HEK293 (cell line): ENCODE measurements around the gene GAST.

Source experiments
- CTCF ChIA-PET: fragments of 350-600 bp; formaldehyde crosslinking; extraction: SDS; loops from one replicate; lab custom pipeline; 2021; ENCODE audit warnings: antibody characterized with exemption; lab: Yijun Ruan, JAX
- POLR2A ChIA-PET: fragments of 300-600 bp; formaldehyde crosslinking; extraction: SDS; loops from one replicate; lab custom pipeline; 2020; ENCODE audit warnings: antibody characterized with exemption, inconsistent platforms; lab: Yijun Ruan, JAX
- H3K27ac ChIP-seq: fragments of 200-500 bp; sonication (Bioruptor generic); 2 replicates; pipeline ENCODE4 v1.5.1; 2014; ENCODE audit warnings: low read depth, low read length, control low read depth, inconsistent platforms; ENCODE audit errors: extremely low read depth
- H3K36me3 ChIP-seq, 2 experiments: fragments of 200-500 bp in 1 of 2; sonication (Bioruptor generic) in 1 of 2; 1 replicate in 1 of 2; 2 replicates in 1 of 2; pipeline ENCODE4 v1.5.1; 2014 to 2017; ENCODE audit warnings: inconsistent platforms in 2 of 2, low read length in 2 of 2; ENCODE audit not compliant: control insufficient read depth in 2 of 2, insufficient read depth in 1 of 2
- H3K4me1 ChIP-seq: fragments of 200-500 bp; sonication (Bioruptor generic); 2 replicates; pipeline ENCODE4 v1.5.1; 2014; ENCODE audit warnings: mild to moderate bottlenecking, low read length, inconsistent platforms; ENCODE audit not compliant: control insufficient read depth, insufficient read depth
- H3K4me3 ChIP-seq: 2 replicates; pipeline ENCODE4 v1.5.1; 2011; ENCODE audit warnings: low read depth, mild to moderate bottlenecking, control low read depth, low read length, moderate library complexity
- H3K9me3 ChIP-seq: fragments of 200-500 bp; sonication (Bioruptor generic); 2 replicates; pipeline ENCODE4 v1.5.1; 2014; ENCODE audit warnings: low read depth, low read length, inconsistent platforms; ENCODE audit not compliant: control insufficient read depth, insufficient read depth
- MZF1 ChIP-seq: fragments of 450-650 bp; formaldehyde crosslinking; IDR thresholded peaks from 2 replicates; pipeline ENCODE4 v1.5.1; 2017; ENCODE audit warnings: missing biosample characterization, missing genetic modification characterization, borderline replicate concordance
- SCRT2 ChIP-seq: fragments of 450-650 bp; formaldehyde crosslinking; IDR thresholded peaks from 2 replicates; pipeline ENCODE4 v1.5.1; 2016; ENCODE audit warnings: missing biosample characterization, missing genetic modification characterization
- SETDB1 ChIP-seq: IDR thresholded peaks from one replicate; pipeline ENCODE4 v1.6.1; 2017; ENCODE audit warnings: mild to moderate bottlenecking, low read length, moderate library complexity, mixed read lengths; ENCODE audit not compliant: insufficient read length
- SP3 ChIP-seq: fragments of 450-650 bp; formaldehyde crosslinking; IDR thresholded peaks from 2 replicates; pipeline ENCODE4 v1.5.1; 2016; ENCODE audit warnings: missing biosample characterization, missing genetic modification characterization
- ZBTB1 ChIP-seq: fragments of 450-650 bp; formaldehyde crosslinking; IDR thresholded peaks from 2 replicates; pipeline ENCODE4 v1.5.1; 2016; ENCODE audit warnings: missing biosample characterization, missing genetic modification characterization
- ZBTB26 ChIP-seq: fragments of 450-650 bp; formaldehyde crosslinking; optimal IDR thresholded peaks from 2 replicates; pipeline ENCODE3; 2016; ENCODE audit warnings: missing biosample characterization, mild to moderate bottlenecking, missing genetic modification characterization
- ZNF132 ChIP-seq: fragments of 450-650 bp; formaldehyde crosslinking; IDR thresholded peaks from 2 replicates; pipeline ENCODE4 v1.5.1; 2017; ENCODE audit warnings: missing biosample characterization, missing genetic modification characterization, borderline replicate concordance
- ZNF138 ChIP-seq: fragments of 450-650 bp; formaldehyde crosslinking; IDR thresholded peaks from 2 replicates; pipeline ENCODE4 v1.5.1; 2016; ENCODE audit warnings: missing biosample characterization, missing genetic modification characterization, borderline replicate concordance
- ZNF239 ChIP-seq: fragments of 450-650 bp; formaldehyde crosslinking; IDR thresholded peaks from 2 replicates; pipeline ENCODE4 v1.5.1; 2016; ENCODE audit warnings: missing biosample characterization, missing genetic modification characterization
- ZNF473 ChIP-seq: fragments of 450-650 bp; formaldehyde crosslinking; IDR thresholded peaks from 2 replicates; pipeline ENCODE4 v1.5.1; 2017; ENCODE audit warnings: missing biosample characterization, missing genetic modification characterization
- ZNF521 ChIP-seq: fragments of 450-650 bp; formaldehyde crosslinking; IDR thresholded peaks from 2 replicates; pipeline ENCODE4 v1.5.1; 2017; ENCODE audit warnings: missing biosample characterization, mild to moderate bottlenecking, missing genetic modification characterization
- ZNF561 ChIP-seq: fragments of 450-650 bp; IDR thresholded peaks from 2 replicates; pipeline ENCODE4 v1.5.1; 2018; ENCODE audit warnings: missing biosample characterization, missing genetic modification characterization, borderline replicate concordance
- ZNF645 ChIP-seq: fragments of 450-650 bp; formaldehyde crosslinking; IDR thresholded peaks from 2 replicates; pipeline ENCODE4; 2016; ENCODE audit warnings: missing biosample characterization, missing genetic modification characterization
- ZNF654 ChIP-seq: fragments of 450-650 bp; formaldehyde crosslinking; IDR thresholded peaks from 2 replicates; pipeline ENCODE4 v1.5.1; 2016; ENCODE audit warnings: low read depth, missing biosample characterization, missing genetic modification characterization
- ZNF670 ChIP-seq: fragments of 450-650 bp; formaldehyde crosslinking; IDR thresholded peaks from 2 replicates; pipeline ENCODE4 v1.5.1; 2016; ENCODE audit warnings: missing biosample characterization, missing genetic modification characterization, low read depth
- ZNF785 ChIP-seq: fragments of 450-650 bp; formaldehyde crosslinking; IDR thresholded peaks from 2 replicates; pipeline ENCODE4 v1.5.1; 2016; ENCODE audit warnings: missing biosample characterization, missing genetic modification characterization
- ZSCAN23 ChIP-seq: fragments of 450-650 bp; formaldehyde crosslinking; IDR thresholded peaks from 2 replicates; pipeline ENCODE4 v1.5.1; 2016; ENCODE audit warnings: missing biosample characterization, missing genetic modification characterization
- ZXDB ChIP-seq: fragments of 450-650 bp; formaldehyde crosslinking; IDR thresholded peaks from 2 replicates; pipeline ENCODE4 v1.5.1; 2016; ENCODE audit warnings: missing biosample characterization, missing genetic modification characterization
- TF ChIP-seq, protein P1 (sequence below): fragments of 450-650 bp; formaldehyde crosslinking; IDR thresholded peaks from 2 replicates; pipeline ENCODE4 v1.5.1; 2016; ENCODE audit warnings: missing biosample characterization, missing genetic modification characterization
- TF ChIP-seq, protein P2 (sequence below): fragments of 450-650 bp; formaldehyde crosslinking; IDR thresholded peaks from 2 replicates; pipeline ENCODE4 v1.5.1; 2016; ENCODE audit warnings: missing biosample characterization, missing genetic modification characterization
- TF ChIP-seq, protein P3 (sequence below): fragments of 450-650 bp; formaldehyde crosslinking; IDR thresholded peaks from 2 replicates; pipeline ENCODE4 v1.5.1; 2016; ENCODE audit warnings: missing biosample characterization, missing genetic modification characterization

GAST gene

DNA sequence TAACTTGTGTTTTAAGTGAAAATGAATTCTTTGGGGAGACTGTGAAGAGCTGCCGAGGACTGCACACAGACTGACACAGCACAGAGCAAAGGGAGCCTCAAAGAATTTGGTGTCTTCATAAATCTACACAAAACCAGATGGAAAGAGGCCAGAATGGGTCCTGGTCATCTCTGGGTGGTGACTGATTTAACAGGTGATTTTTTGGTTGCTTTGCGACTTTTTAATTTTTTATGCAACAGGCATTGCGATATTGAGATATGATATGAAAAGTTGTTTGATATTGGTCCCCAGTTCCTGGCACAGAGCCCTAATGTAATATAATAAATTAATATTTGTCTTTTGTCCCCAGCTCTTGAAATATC is 36.1 kb upstream of the GAST start:
- CTCF ChIA-PET, result interaction anchor here (0.5 to 9.2 kb wide), 4 partner anchors 9 to 305 kb away, joined by 3 to 126 read pairs (median 4); no protein-coding TSS in a partner anchor
- no peak for TF ChIP-seq ZNF132 (tag by site-specific recombination)
- TF ChIP-seq SCRT2 (tag by site-specific recombination), result peak; percentile 43; the same call in 1 of the 2 replicates
- Histone ChIP-seq H3K36me3 (no peaks in the 10 kb centered on the region), H3K4me1 (no peaks in the 10 kb centered on the region), H3K27ac (no peak overlapping the region), H3K9me3 (no peaks in the 10 kb centered on the region), H3K4me3 (no peak overlapping the region)
- POLR2A ChIA-PET, result no interaction called here

GRCh38 chr17:41678411-41678906 is 33.7 kb upstream of the GAST start:
- Histone ChIP-seq H3K4me3 (no peak overlapping the region), H3K4me1 (no peaks in the 10 kb centered on the region), H3K27ac (no peak overlapping the region), H3K9me3 (no peaks in the 10 kb centered on the region), H3K36me3 (no peaks in the 10 kb centered on the region)
- CTCF ChIA-PET, result interaction anchor here (0.6 to 9.2 kb wide), 12 partner anchors 10 to 1228 kb away, joined by 3 to 126 read pairs (median 3); partner anchors contain the start of gene EIF1
- POLR2A ChIA-PET, result interaction anchor here (0.6 to 3.9 kb wide), 4 partner anchors 11 to 1357 kb away, joined by 3 to 104 read pairs (median 4); partner anchors contain the start of genes DNAJC7 and EIF1
- no peak for TF ChIP-seq ZNF654
- TF ChIP-seq MZF1 (tag by site-specific recombination), result peak; percentile 81; the same call in 1 of the 2 replicates
- TF ChIP-seq ZNF561, result no peak
- no peak for TF ChIP-seq ZNF670 (tag by site-specific recombination)
- no peak for TF ChIP-seq ZNF473
- TF ChIP-seq ZXDB (tag by site-specific recombination), result no peak
- no peak for TF ChIP-seq ZNF239 (tag by site-specific recombination)
- no peak for TF ChIP-seq ZNF785 (tag by site-specific recombination)
- TF ChIP-seq, protein P1, sequence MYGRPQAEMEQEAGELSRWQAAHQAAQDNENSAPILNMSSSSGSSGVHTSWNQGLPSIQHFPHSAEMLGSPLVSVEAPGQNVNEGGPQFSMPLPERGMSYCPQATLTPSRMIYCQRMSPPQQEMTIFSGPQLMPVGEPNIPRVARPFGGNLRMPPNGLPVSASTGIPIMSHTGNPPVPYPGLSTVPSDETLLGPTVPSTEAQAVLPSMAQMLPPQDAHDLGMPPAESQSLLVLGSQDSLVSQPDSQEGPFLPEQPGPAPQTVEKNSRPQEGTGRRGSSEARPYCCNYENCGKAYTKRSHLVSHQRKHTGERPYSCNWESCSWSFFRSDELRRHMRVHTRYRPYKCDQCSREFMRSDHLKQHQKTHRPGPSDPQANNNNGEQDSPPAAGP (tag by site-specific recombination), result no peak
- TF ChIP-seq ZNF521 (tag by site-specific recombination), result no peak
- peak; percentile 90 for TF ChIP-seq SETDB1
- TF ChIP-seq ZNF645 (tag by site-specific recombination), result no peak
- no peak for TF ChIP-seq ZSCAN23
- no peak for TF ChIP-seq ZBTB26

DNA sequence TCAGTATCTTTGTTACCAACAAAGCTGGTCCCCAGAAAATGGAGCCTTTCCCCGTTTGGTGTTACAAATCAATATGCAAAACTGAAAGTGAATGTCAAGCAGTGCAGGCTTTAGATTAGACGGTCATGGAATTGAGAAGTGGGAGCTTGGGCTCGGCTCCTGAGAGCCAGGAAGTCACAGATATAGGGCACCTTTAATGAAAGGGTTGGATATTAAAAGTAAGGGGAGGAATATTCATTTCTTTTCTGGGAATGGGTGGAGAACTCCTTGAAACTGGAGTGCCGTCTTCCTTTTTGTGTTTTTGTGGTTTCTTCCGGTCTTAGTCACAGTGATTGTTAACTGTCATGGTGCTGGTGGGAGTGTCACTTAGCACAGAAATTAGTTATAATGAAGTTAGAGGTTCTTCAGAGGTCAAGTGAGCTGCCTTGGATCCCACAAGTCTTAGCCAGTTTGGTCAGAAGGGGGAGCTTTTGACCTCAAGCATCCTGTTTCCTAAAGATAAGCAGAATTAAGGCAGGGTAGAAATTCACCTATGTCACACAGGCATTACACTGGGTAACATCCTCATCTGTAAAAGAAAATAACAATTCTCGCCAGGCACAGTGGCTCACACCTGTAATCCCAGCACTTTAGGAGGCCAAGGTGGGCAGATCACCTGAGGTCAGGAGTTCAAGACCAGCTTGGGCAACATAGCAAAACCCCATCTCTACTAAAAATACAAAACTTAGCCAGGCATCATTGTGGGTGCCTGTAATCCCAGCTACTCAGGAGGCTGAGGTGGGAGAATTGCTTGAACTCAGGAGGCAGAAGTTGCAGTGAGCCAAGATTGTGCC is 33.0 kb upstream of the GAST start:
- H3K36me3 ChIP-seq, result no peaks in the 10 kb centered on the region
- H3K4me3 ChIP-seq, result no peak overlapping the region
- H3K4me1 ChIP-seq, result no peaks in the 10 kb centered on the region
- no peak overlapping the region for H3K27ac ChIP-seq
- POLR2A ChIA-PET, result interaction anchor here (1.0 to 3.9 kb wide), 3 partner anchors 11 to 338 kb away, joined by 3 to 104 read pairs (median 3); partner anchors contain the start of genes DNAJC7 and EIF1
- H3K9me3 ChIP-seq, result no peaks in the 10 kb centered on the region
- CTCF ChIA-PET, result interaction anchor here (0.6 to 9.2 kb wide), 11 partner anchors 9 to 1229 kb away, joined by 3 to 126 read pairs (median 3); partner anchors contain the start of gene EIF1
- TF ChIP-seq, protein P2, sequence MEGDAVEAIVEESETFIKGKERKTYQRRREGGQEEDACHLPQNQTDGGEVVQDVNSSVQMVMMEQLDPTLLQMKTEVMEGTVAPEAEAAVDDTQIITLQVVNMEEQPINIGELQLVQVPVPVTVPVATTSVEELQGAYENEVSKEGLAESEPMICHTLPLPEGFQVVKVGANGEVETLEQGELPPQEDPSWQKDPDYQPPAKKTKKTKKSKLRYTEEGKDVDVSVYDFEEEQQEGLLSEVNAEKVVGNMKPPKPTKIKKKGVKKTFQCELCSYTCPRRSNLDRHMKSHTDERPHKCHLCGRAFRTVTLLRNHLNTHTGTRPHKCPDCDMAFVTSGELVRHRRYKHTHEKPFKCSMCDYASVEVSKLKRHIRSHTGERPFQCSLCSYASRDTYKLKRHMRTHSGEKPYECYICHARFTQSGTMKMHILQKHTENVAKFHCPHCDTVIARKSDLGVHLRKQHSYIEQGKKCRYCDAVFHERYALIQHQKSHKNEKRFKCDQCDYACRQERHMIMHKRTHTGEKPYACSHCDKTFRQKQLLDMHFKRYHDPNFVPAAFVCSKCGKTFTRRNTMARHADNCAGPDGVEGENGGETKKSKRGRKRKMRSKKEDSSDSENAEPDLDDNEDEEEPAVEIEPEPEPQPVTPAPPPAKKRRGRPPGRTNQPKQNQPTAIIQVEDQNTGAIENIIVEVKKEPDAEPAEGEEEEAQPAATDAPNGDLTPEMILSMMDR (tag by site-specific recombination), result 0 out of 2 replicates have a peak, but pooled peaks have one; percentile 21
- TF ChIP-seq, protein P3, sequence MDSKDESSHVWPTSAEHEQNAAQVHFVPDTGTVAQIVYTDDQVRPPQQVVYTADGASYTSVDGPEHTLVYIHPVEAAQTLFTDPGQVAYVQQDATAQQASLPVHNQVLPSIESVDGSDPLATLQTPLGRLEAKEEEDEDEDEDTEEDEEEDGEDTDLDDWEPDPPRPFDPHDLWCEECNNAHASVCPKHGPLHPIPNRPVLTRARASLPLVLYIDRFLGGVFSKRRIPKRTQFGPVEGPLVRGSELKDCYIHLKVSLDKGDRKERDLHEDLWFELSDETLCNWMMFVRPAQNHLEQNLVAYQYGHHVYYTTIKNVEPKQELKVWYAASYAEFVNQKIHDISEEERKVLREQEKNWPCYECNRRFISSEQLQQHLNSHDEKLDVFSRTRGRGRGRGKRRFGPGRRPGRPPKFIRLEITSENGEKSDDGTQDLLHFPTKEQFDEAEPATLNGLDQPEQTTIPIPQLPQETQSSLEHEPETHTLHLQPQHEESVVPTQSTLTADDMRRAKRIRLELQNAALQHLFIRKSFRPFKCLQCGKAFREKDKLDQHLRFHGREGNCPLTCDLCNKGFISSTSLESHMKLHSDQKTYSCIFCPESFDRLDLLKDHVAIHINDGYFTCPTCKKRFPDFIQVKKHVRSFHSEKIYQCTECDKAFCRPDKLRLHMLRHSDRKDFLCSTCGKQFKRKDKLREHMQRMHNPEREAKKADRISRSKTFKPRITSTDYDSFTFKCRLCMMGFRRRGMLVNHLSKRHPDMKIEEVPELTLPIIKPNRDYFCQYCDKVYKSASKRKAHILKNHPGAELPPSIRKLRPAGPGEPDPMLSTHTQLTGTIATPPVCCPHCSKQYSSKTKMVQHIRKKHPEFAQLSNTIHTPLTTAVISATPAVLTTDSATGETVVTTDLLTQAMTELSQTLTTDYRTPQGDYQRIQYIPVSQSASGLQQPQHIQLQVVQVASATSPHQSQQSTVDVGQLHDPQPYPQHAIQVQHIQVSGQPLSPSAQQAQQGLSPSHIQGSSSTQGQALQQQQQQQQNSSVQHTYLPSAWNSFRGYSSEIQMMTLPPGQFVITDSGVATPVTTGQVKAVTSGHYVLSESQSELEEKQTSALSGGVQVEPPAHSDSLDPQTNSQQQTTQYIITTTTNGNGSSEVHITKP (tag by site-specific recombination), result peak; percentile 81
- TF ChIP-seq ZBTB1 (tag by site-specific recombination), result no peak
- TF ChIP-seq SP3 (tag by site-specific recombination), result no peak
- 0 out of 2 replicates have a peak, but pooled peaks have one; percentile 10 for TF ChIP-seq ZNF654
- TF ChIP-seq ZNF138 (tag by site-specific recombination), result no peak
